ENCODE data around the gene NSUN3.

GRCh38 chr3:94162700-94163099, 99.8 kb downstream of the NSUN3 start:
- TF ChIP-seq, protein P1, sequence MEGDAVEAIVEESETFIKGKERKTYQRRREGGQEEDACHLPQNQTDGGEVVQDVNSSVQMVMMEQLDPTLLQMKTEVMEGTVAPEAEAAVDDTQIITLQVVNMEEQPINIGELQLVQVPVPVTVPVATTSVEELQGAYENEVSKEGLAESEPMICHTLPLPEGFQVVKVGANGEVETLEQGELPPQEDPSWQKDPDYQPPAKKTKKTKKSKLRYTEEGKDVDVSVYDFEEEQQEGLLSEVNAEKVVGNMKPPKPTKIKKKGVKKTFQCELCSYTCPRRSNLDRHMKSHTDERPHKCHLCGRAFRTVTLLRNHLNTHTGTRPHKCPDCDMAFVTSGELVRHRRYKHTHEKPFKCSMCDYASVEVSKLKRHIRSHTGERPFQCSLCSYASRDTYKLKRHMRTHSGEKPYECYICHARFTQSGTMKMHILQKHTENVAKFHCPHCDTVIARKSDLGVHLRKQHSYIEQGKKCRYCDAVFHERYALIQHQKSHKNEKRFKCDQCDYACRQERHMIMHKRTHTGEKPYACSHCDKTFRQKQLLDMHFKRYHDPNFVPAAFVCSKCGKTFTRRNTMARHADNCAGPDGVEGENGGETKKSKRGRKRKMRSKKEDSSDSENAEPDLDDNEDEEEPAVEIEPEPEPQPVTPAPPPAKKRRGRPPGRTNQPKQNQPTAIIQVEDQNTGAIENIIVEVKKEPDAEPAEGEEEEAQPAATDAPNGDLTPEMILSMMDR (IDR thresholded peaks at IDR 0.05; ENCODE audit: borderline replicate concordance, extremely low read depth, low read length, poor library complexity, severe bottlenecking): no peak
- no peak for TF ChIP-seq EZH2 (IDR thresholded peaks at IDR 0.05; ENCODE audit: borderline replicate concordance, low read depth, low read length, severe bottlenecking)

Data from DND-41 (cell line).